Pons (tissue), 1 donor: ENCODE measurements around the gene TSPAN4.

Experiments used
- DNase-seq: peaks from one replicate; pipeline ENCODE4 v3.0.0-alpha.2; 2016; ENCODE audit warnings: low spot score

TSPAN4 gene

GRCh38 chr11:842370-843002 is at the start of gene TSPAN4, which contains the start of gene POLR2L:
TSS of gene TSPAN4 (plus strand) at chr11:842852. CDS start at chr11:850305, 7,453 bp downstream.
TSS of gene POLR2L (minus strand) at chr11:842529. CDS start at chr11:842508, 21 bp downstream.
- DNase-seq: peak; percentile 56

GRCh38 chr11:792873-793272 is 49.8 kb upstream of the TSPAN4 start:
- no peak for DNase-seq

GRCh38 chr11:793556-793955 is 49.1 kb upstream of the TSPAN4 start:
- no peak for DNase-seq

GRCh38 chr11:794013-794765 is 48.5 kb upstream of the TSPAN4 start:
- no peak for DNase-seq

GRCh38 chr11:794766-795633 is 47.7 kb upstream of the TSPAN4 start:
- DNase-seq: no peak

- no peak for DNase-seq
Measured at GRCh38 chr11:795634-796564, 46.8 kb upstream of the TSPAN4 start.

GRCh38 chr11:796565-797295 is 45.9 kb upstream of the TSPAN4 start:
- no peak for DNase-seq

- DNase-seq: peak; percentile 57
Measured at GRCh38 chr11:797296-798092, 45.2 kb upstream of the TSPAN4 start.

GRCh38 chr11:798093-798713 is 44.4 kb upstream of the TSPAN4 start, which contains the start of gene SLC25A22:
TSS of gene SLC25A22 (minus strand) at chr11:798281. CDS start at chr11:795006, 3,275 bp downstream.
- no peak for DNase-seq

- DNase-seq: no peak
Measured at GRCh38 chr11:799641-800316, 42.9 kb upstream of the TSPAN4 start.

GRCh38 chr11:800473-800872 is 42.2 kb upstream of the TSPAN4 start:
- DNase-seq: no peak

GRCh38 chr11:801097-801780 is 41.4 kb upstream of the TSPAN4 start:
- DNase-seq: no peak

- DNase-seq: no peak
Measured at GRCh38 chr11:802018-802617, 40.5 kb upstream of the TSPAN4 start.

GRCh38 chr11:802693-803466 is 39.8 kb upstream of the TSPAN4 start:
- DNase-seq: no peak

GRCh38 chr11:803467-803742 is 39.2 kb upstream of the TSPAN4 start:
- DNase-seq: no peak

- no peak for DNase-seq
Measured at GRCh38 chr11:803770-804598, 38.7 kb upstream of the TSPAN4 start.
